SK-N-DZ (cell line): Measurements from ENCODE around the gene TNKS1BP1.
"Not testable (repeated sequence)": the region's sequence is repeated elsewhere in the genome, so short reads cannot be mapped to it uniquely, and the experiment has no call there.

ENCODE experiments used
- DNase-seq: peaks from one replicate; pipeline ENCODE4 v3.0.0-alpha.2; 2015; ENCODE audit warnings: low spot score

The TNKS1BP1 gene

DNA sequence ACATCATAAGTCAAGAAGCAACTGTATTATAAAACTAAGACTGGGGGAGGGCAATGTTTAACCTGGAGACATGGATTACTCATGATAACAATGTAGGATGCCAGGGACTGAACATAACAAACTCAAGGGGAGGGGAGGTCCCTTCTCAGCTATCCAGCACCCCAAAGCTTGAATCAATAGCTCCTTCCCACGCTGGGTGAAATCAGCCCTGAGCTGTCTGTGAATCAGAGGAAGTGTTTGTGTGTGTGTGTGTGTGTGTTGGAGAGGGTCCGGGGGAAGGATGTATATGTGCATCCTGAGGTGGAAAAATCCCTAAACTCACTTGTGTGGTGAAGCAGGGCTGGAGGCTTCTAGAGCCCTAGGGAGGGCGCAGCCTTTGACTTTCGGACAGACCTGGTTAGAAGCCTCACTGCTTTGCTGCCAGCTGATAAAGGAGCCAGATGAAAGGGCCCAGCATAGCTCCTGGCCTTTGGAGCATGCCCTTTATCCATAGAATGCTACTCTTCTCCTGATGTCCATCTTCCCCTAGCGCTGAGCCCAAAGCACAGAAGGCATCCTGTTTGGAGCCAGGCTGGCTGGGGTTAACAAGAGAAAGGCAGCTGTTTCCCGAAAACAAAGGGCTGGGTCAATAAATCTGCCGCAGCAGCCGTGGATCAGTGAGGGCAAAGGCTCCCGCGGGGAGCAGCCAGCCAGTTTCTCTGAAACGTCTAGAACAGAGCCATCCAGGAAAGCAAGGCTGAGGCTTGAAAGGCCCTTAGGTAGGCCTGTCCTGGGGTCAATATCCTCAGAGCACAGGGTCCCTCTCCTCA lies 35.8 kb downstream of the TNKS1BP1 start:
- peak; percentile 38 for DNase-seq

DNA sequence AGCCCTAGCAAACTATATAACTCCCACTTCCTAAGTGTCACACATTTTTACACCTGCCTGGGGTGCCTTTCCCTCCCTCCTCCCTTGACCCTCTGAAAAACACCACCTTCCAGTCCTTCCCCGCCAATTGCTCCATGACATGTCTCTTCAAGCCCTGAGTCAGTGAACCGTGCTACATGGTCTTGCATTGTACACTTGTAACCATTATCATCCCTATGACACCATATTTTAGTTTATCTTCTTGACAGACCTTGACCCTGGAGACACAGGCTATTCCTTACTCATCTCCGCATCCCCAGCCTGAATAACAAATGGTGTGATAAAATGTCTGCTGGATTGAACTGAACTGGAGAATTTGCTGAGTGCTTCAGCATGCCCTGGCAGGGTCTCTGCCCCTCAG lies 36.9 kb downstream of the TNKS1BP1 start:
- DNase-seq: no peak

GRCh38 chr11:57283231-57283990 lies 41.3 kb downstream of the TNKS1BP1 start:
- no peak for DNase-seq

GRCh38 chr11:57281546-57281945 lies 43.2 kb downstream of the TNKS1BP1 start:
- not testable (repeated sequence) for DNase-seq

DNA sequence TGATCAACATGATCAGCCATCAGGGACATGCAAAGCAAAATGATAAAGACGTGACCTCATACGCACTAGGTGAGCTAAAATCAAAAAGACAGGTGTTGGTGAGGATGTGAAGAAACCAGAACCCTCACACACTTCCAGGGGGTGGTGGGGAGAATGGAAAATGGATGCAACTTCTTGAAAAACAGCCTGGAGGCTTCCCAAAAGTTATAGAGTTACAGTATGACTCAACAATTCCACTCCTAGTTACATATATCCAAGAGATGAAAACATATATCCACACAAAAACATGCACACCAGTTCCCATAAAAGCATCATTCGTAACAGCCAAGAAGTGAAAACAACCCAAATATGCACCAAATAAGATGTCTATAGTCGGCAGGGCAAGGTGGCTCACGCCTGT lies 45.6 kb downstream of the TNKS1BP1 start:
- DNase-seq: no peak

DNA sequence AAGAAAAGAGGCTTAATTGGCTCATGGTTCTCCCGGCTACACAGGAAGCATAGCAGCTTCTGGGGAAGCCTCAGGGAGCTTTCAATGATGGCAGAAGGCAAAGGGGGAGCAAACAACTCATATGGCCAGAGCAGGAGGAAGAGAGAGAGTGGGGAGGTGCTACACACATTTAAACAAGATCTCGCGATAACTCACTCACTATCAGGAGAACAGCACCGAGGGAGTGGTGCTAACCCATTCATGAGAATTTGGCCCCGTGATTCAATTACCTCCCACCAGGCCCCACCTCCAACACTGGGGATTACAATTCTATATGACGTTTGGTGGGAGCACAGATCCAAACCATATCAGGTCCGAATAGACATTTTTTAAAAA lies 46.0 kb downstream of the TNKS1BP1 start:
- DNase-seq: peak; percentile 62

DNA sequence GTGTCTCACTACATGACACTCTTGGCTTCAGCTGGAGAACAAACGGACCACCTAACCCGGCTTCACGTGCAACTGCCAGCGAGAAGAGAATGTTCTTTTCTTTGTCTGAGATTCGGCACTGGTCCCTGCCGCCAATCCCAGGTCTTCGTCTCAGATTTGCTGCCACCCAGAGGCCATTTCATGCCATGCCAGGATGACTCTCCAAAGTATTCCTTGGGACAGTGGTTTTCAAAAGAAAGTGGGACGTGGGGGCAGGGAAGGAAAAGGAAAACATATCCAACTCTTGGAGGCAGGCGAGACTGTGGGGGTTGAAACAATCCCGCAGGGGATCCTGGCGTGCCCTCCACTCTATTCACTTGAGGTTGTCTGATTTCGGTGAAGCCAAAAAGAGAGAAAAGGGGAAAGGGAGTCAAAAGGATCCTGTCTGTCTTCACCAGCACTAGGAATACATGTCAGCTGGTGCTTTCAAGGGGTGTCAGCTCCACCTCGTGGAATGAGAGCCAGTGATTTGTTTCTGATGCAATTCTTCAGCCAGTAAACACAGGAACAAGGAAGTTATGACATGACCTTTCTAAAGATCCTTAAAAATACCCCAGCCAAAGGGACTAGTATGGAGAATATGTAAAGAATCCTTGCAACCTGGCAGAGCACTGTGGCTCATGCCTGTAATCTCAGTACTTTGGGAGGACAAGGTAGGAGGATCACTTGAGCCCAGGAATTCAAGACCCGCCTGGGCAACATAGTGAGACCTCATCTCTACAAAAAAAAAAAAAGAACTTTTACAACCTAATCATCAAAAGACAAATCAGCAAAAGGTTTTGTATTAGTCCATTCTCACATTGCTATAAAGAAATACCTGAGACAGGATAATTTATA lies 46.7 kb downstream of the TNKS1BP1 start:
- peak; percentile 83 for DNase-seq

GRCh38 chr11:57276971-57277675 lies 47.6 kb downstream of the TNKS1BP1 start:
- DNase-seq: no peak

DNA sequence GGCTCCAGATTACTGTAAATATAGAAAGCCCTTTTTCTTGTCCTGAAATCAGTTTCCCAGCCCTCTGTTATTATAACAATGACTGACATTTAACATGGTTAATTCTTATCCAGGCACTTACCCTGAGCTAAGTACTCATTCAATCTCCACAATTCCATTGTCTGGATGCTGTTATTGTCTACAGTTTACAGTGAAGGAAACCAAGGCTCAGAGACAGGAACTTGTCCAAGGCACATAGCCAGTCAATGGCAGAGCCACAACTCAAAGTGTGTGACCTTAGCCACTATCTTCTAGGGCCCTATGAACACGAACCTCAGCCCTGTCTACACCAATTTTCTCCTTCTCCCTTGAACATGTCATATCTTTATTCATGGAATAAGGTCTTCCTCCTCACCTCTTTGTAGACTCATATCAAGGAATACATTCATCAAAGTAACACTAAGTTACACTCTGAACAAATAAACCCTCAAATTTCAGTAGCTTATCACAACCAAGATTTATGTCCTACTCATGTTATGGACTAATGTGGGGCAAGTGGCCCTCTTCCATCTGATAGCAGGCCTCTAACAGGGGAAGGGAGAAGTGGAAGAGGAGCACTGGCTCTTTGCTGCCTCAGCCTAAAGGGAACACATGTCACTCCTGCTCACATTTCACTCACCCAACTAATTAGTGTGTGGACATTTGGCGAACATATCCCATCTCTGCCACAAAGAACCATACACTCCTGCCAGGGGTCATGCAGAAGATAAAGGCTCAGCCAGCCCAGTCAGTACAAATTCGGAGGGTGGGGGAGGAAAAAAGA lies 48.4 kb downstream of the TNKS1BP1 start:
- peak; percentile 60 for DNase-seq

GRCh38 chr11:57275582-57275981 lies 49.2 kb downstream of the TNKS1BP1 start:
- DNase-seq: no peak

DNA sequence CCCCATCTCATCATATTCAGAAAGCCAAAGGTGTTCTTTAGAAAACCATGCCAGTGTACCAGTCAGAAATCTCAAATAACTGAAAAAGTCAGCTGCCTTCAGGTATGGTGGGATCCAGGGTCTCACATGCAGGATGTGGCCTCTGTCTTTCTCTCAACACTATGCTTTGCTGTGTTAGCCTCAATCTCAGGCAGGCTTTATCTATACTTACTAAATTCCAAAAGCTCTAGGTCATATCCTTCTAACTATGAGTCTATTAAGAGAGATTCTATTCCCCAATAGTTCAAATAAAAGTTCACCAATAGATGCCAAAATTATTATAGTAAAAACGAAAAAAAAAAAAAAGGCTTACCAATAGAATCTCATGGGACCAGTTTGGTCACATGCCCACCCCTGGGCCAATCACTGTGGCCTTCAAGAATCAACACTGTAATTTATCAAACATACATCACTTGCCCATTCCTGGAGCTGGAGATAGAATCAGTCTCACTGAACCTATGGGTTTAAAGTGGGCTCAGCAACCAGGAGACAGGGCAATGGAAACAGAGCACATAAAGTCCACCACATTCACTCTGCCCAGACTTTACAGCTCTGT lies 49.8 kb downstream of the TNKS1BP1 start:
- DNase-seq: no peak

DNA sequence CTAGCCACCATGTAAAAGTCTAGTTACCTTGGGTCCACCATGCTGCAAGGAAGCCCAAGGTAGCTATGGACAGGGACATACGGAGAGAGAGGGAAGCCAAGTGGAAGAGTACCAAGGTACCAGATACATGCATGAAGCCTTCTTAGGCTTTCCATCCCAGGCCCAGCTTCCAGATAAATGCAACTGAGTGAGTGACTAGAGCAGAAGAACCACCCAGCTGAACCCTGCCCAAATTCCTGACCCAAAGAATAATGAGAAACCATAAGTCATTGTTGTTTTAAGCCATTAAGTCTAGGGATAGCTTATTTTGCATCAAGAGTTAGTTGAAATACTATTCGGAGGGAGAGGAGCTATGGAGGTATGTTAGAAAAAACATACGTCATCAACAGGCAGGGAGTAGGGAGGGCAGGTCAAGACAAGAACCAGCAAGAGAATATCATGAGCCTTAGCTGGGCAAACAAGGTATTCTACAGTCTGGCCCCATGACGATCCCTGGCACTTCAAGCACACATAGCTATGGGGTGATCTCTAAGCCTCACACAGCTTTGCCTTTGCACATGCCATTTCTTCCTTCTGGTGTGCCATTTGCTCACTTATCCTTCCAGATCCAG lies 51.2 kb downstream of the TNKS1BP1 start:
- no peak for DNase-seq

DNA sequence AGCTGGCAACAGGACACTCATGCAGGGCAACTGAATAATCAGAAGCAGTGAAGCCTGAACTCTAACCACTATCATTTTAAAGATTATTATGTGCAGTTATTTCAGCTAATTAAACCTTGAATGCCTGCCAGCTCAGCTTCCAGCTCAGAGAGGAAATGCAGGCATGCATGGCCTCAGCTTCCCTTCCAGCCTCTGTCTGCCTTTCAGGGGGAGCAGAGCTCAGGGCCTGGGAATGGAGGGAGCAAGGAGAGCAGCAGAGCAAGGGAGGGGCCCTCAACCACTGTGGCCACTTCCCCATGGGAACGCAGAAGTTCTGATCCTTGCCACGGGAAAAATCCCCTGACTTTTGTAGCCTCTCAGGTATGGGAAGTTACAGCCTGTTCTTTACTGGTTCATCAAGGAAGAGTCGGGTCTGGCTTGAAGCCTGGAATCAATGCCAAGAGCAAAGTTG lies 55.2 kb downstream of the TNKS1BP1 start:
- DNase-seq: no peak

DNA sequence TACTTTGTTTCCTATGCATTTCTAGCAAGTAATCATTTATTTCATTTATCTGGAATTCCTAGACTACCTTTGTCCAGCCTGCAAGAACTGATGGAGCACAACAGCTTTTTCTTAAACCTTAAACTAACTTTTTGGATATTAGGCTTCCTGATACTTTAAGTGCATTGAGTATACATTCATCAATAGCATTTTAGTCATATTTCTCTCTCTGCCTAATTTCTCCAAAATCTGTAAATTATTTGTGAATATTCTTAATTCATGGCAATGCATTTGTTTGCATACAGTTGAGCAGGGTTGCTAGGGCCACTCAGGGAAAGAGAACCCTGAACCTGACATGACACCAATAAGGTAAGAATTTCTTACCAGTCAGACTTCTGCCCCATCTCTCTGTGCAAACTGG lies 58.6 kb downstream of the TNKS1BP1 start:
- no peak for DNase-seq

DNA sequence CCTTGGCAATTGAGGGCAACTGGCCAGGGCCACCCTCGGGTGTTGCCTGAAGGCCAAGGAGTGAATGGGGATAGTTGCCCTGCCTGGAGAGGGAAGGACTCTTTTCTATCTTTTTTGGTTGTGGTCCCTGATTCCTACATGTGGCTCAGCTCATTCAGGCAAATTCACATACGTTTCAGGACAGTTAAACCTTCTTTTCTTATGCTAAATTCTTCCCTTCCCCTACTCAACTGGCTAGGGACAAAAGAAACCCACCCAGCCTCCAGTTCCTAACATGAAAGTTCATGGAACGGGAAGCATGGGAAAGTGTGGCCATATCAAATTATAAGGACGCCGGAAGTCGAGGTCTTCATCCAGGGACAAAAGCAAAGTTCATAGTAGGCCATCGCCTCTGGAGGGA lies 61.4 kb downstream of the TNKS1BP1 start:
- no peak for DNase-seq

DNA sequence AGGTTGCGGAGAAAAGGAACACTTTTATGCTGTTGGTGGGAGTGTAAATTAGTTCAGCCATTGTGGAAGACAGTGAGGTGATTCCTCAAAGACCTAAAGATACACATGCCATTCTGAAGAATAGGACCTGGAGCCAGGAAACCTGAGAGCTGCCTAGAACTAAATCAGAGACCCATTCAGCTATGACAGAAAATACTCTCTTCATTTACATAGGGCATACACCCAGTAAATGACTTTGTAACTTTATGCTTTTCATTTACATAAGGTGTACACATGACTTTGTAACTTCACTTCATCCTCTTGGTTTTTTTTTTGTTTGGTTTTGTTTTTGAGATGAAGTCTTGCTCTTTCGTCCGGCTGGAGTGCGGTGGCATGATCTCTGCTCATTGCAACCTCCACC lies 62.6 kb downstream of the TNKS1BP1 start:
- no peak for DNase-seq

DNA sequence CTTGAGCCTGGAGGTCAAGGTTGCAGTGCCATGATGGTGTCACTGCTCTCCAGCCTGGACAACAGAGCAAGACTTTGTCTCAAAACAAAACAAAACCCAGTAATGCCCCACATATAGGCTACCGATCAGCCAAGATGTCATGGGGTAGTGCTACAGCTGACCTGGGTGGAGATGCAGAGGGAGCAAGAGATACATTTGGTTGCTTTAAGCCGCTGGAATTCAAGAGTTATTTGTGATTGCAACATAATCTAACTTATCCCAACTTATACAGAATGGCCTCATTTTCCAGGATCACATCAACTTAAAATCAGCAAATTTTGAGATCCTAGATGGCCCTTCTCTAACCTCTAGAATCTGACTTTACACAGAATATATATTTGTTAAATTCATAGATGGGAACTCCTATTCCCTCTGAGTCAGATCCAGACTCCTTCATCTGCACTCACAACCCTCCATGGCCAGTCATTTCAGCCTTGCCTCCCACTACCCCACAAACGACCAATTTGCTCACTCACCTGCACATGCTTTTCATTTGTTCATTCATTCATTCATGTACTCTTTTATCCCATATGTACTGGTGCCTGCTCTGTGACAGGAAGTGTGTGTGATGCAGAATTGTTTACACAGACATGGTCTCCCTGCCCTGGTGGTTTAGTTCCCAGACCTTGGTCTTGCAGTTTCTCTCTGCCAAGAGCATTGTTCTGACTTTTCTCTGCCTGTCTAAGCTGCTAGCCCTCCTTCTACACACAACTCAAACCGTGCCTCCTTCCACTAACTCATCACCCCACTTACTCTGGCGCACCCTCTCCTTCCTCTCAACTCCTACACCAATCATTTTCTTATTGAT lies 63.6 kb downstream of the TNKS1BP1 start:
- no peak for DNase-seq

DNA sequence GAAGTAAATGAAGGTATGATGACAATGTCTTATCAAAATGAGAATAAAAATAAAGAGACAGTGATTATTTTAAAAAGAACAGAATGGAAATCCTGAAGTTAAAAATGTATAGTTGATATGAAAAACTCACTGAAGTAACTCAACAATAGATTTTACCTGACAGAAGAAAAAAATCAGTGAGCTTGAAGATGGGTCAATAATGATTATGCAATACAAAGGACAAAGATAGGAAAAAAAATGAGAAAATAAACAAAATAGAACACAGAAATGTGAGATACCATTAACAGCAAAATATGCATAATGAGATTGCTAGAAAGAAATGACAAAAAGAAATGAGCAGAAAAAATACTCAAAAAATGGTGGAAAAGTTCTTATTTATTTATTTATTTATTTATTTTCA lies 68.6 kb downstream of the TNKS1BP1 start:
- no peak for DNase-seq

- DNase-seq: no peak
Observed at GRCh38 chr11:57255618-57256017, 69.1 kb downstream of the TNKS1BP1 start.
